Measurements from ENCODE around the gene PLPP3. TPM values are rescaled to one million over a fixed set of nuclear protein-coding genes. Genes with fewer than 3 reads are reported as not detected.

PLPP3 gene
- total RNA-seq, 1 donor from 2014 or later = 4.9 TPM

GRCh38 chr1:56573311-56573710 lies 6.1 kb downstream of the PLPP3 start:
- no peak for DNase-seq (ENCODE audit: low read depth)
- no peaks in the 10 kb centered on the region for H3K27me3 ChIP-seq (ENCODE audit: control insufficient read depth, insufficient read depth, low read length)
- H3K4me3 ChIP-seq (ENCODE audit: low read depth, low read length) = no peak overlapping the region
- TF ChIP-seq CTCF (IDR thresholded peaks at IDR 0.05; ENCODE audit: insufficient read depth, low read length, poor library complexity, severe bottlenecking) = no peak
- no peaks in the 10 kb centered on the region for H3K36me3 ChIP-seq (ENCODE audit: control insufficient read depth, insufficient read depth, low read length)

GRCh38 chr1:56572334-56573050 lies 6.9 kb downstream of the PLPP3 start:
- no peak for TF ChIP-seq CTCF (IDR thresholded peaks at IDR 0.05; ENCODE audit: insufficient read depth, low read length, poor library complexity, severe bottlenecking)
- DNase-seq (ENCODE audit: low read depth) = no peak
- Histone ChIP-seq H3K36me3 (ENCODE audit: control insufficient read depth, insufficient read depth, low read length) (no peaks in the 10 kb centered on the region), H3K27me3 (ENCODE audit: control insufficient read depth, insufficient read depth, low read length) (no peaks in the 10 kb centered on the region), H3K4me3 (ENCODE audit: low read depth, low read length) (no peak overlapping the region)

GRCh38 chr1:56571448-56571847 lies 7.9 kb downstream of the PLPP3 start:
- no peak for DNase-seq (ENCODE audit: low read depth)
- H3K36me3 ChIP-seq (ENCODE audit: control insufficient read depth, insufficient read depth, low read length) = no peaks in the 10 kb centered on the region

GRCh38 chr1:56570924-56571372 lies 8.4 kb downstream of the PLPP3 start:
- H3K36me3 ChIP-seq (ENCODE audit: control insufficient read depth, insufficient read depth, low read length) = no peaks in the 10 kb centered on the region
- no peaks in the 10 kb centered on the region for H3K27me3 ChIP-seq (ENCODE audit: control insufficient read depth, insufficient read depth, low read length)
- no peak for TF ChIP-seq CTCF (IDR thresholded peaks at IDR 0.05; ENCODE audit: insufficient read depth, low read length, poor library complexity, severe bottlenecking)
- H3K4me3 ChIP-seq (ENCODE audit: low read depth, low read length) = no peak overlapping the region
- no peak for DNase-seq (ENCODE audit: low read depth)

More at GRCh38 chr1:56571448-56571847, 7.9 kb downstream of the PLPP3 start:
- no peak for TF ChIP-seq CTCF (IDR thresholded peaks at IDR 0.05; ENCODE audit: insufficient read depth, low read length, poor library complexity, severe bottlenecking)
- Histone ChIP-seq H3K4me3 (ENCODE audit: low read depth, low read length) (no peak overlapping the region), H3K27me3 (ENCODE audit: control insufficient read depth, insufficient read depth, low read length) (no peaks in the 10 kb centered on the region)

GRCh38 chr1:56569661-56570060 lies 9.7 kb downstream of the PLPP3 start:
- Histone ChIP-seq H3K4me3 (ENCODE audit: low read depth, low read length) (no peak overlapping the region), H3K36me3 (ENCODE audit: control insufficient read depth, insufficient read depth, low read length) (no peaks in the 10 kb centered on the region), H3K27me3 (ENCODE audit: control insufficient read depth, insufficient read depth, low read length) (no peaks in the 10 kb centered on the region)
- TF ChIP-seq CTCF (IDR thresholded peaks at IDR 0.05; ENCODE audit: insufficient read depth, low read length, poor library complexity, severe bottlenecking) = no peak
- no peak for DNase-seq (ENCODE audit: low read depth)

GRCh38 chr1:56566994-56567393 lies 12.4 kb downstream of the PLPP3 start:
- no peaks in the 10 kb centered on the region for H3K36me3 ChIP-seq (ENCODE audit: control insufficient read depth, insufficient read depth, low read length)
- TF ChIP-seq CTCF (IDR thresholded peaks at IDR 0.05; ENCODE audit: insufficient read depth, low read length, poor library complexity, severe bottlenecking) = no peak
- no peak overlapping the region for H3K4me3 ChIP-seq (ENCODE audit: low read depth, low read length)
- no peak for DNase-seq (ENCODE audit: low read depth)
- no peaks in the 10 kb centered on the region for H3K27me3 ChIP-seq (ENCODE audit: control insufficient read depth, insufficient read depth, low read length)
